ENCODE data around the gene RTKN2.

GRCh38 chr10:62230344-62231121 lies 38.1 kb downstream of the RTKN2 start:
- no peak for TF ChIP-seq CTCF (IDR thresholded peaks at IDR 0.05 in 2 of 3, conservative IDR thresholded peaks at IDR 0.05 in 1 of 3; ENCODE audit: control insufficient read depth in 2 of 3, extremely low read depth in 1 of 3, insufficient read depth in 1 of 3, low read depth in 3 of 3, low read length in 3 of 3)
- TF ChIP-seq RAD21 (IDR thresholded peaks at IDR 0.05; ENCODE audit: insufficient read depth, low read depth, low read length) = no peak
